Upper lobe of left lung (tissue), 6 donors: ENCODE results near the gene SBSN. TPM values are rescaled to one million over a fixed set of nuclear protein-coding genes. Genes with fewer than 3 reads are reported as not detected.

Source experiments
- ATAC-seq, 2 donors: fragments of 200-7000 bp; cut with Tn5 transposase; one replicate each; pipeline ENCODE4 v1.9.1; 2022; ENCODE audit warnings: mild to moderate bottlenecking in 2 of 2, moderate library complexity in 2 of 2; ENCODE audit not compliant: low FRiP score in 2 of 2
- DNase-seq, 2 donors: peaks; one replicate each; pipeline ENCODE4 v3.0.0-alpha.2; 2019 to 2020
- H3K27ac ChIP-seq, 4 donors: fragments of 200-600 bp; sonication (generic); one replicate each; pipeline ENCODE4 v1.5.1; 2016 to 2019
- H3K27me3 ChIP-seq, 4 donors: fragments of 200-600 bp; sonication (generic); one replicate each; pipeline ENCODE4 v1.5.1; 2017 to 2019
- H3K36me3 ChIP-seq, 4 donors: fragments of 200-600 bp; sonication (generic); one replicate each; pipeline ENCODE4 v1.5.1; 2016 to 2019
- H3K4me1 ChIP-seq, 4 donors: fragments of 200-600 bp; sonication (generic); one replicate each; pipeline ENCODE4 v1.5.1; 2018 to 2019
- H3K4me3 ChIP-seq, 4 donors: fragments of 200-600 bp; sonication (generic); one replicate each; pipeline ENCODE4 v1.5.1; 2017 to 2019; ENCODE audit warnings: mild to moderate bottlenecking in 2 of 4, moderate library complexity in 1 of 4
- H3K9me3 ChIP-seq, 4 donors: fragments of 200-600 bp; sonication (generic); one replicate each; pipeline ENCODE4 v1.5.1; 2018 to 2019
- EP300 ChIP-seq, 4 donors: sonication (generic); formaldehyde crosslinking; IDR thresholded peaks; one replicate each; pipeline ENCODE4 v1.5.1; 2017; ENCODE audit warnings: antibody characterized with exemption in 4 of 4, control low read depth in 2 of 4
- POLR2A ChIP-seq, 4 donors: fragments of 450-650 bp; IDR thresholded peaks; one replicate each; pipeline ENCODE4 v1.5.1; 2016 to 2017; ENCODE audit warnings: antibody characterized with exemption in 4 of 4, mild to moderate bottlenecking in 2 of 4
- POLR2AphosphoS5 ChIP-seq, 2 donors: sonication (generic); formaldehyde crosslinking; IDR thresholded peaks; one replicate each; pipeline ENCODE4 v1.5.1; 2017; ENCODE audit warnings: antibody characterized with exemption in 2 of 2
- WGBS, 2 donors: methylation state at CpG; one replicate each; pipeline ENCODE4 v1.1.5; 2017 to 2018; 5-methylcytosine and 5-hydroxymethylcytosine counted together
- total RNA-seq, 6 donors: library from RNA; depleted of rRNA in 4 of 6; stranded (reverse); fragments of >200 nt in 4 of 6; gene quantifications; one replicate each; pipeline versions ENCODE4 v1.1.0 to v1.2.1, GENCODE V29; 2016 to 2021
- TF ChIP-seq, protein P1 (sequence below), 6 experiments: fragments of 450-650 bp in 4 of 6; fragments of 200-600 bp in 2 of 6; sonication (generic) in 2 of 6; IDR thresholded peaks; one replicate each; pipeline ENCODE4 v1.5.1; 2016 to 2019; ENCODE audit warnings: antibody characterized with exemption in 6 of 6
- donor health status: DM: no; HTN: no; CAD: no; lungs with moderate emphysema.
- donor health status: DM: no; HTN: yes; CAD: no; lungs with severe emphysema.

SBSN gene
- total RNA-seq, 6 donors from 2014 or later: not detected

DNA sequence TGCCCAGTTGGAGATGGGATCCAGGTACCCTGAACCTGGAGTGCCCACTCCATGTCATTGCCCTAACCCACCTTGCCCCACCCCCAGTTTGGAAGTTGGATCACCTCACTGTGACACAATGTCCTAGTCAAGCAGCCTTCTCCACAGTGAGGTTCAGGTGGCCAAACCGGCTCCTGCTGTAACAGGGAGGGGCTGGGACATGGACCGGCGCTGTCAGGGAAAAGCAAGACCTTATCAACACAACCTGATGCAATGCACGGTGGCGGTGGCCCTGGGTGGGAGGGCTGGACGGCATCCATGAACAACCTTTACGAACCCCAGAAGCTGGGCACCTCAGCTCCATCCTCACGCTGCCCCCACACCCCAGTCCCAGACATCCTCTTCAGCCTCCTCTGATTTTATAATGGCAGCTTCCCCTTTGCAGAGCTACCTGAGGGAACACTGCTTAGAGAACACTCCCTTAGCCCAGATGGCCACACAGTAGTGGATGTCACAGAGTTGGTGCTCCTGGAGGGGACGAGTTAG, 36.2 kb downstream of the SBSN start:
- no peak overlapping the region for H3K4me3 ChIP-seq
- H3K9me3 ChIP-seq: no peaks in the 10 kb centered on the region
- peaks cover 5 to 8% (median 6%) of the 10 kb centered on the region in 4 donors for H3K4me1 ChIP-seq
- no peak for DNase-seq
- no peak for TF ChIP-seq POLR2AphosphoS5 (IDR thresholded peaks at IDR 0.05)
- TF ChIP-seq, protein P1, sequence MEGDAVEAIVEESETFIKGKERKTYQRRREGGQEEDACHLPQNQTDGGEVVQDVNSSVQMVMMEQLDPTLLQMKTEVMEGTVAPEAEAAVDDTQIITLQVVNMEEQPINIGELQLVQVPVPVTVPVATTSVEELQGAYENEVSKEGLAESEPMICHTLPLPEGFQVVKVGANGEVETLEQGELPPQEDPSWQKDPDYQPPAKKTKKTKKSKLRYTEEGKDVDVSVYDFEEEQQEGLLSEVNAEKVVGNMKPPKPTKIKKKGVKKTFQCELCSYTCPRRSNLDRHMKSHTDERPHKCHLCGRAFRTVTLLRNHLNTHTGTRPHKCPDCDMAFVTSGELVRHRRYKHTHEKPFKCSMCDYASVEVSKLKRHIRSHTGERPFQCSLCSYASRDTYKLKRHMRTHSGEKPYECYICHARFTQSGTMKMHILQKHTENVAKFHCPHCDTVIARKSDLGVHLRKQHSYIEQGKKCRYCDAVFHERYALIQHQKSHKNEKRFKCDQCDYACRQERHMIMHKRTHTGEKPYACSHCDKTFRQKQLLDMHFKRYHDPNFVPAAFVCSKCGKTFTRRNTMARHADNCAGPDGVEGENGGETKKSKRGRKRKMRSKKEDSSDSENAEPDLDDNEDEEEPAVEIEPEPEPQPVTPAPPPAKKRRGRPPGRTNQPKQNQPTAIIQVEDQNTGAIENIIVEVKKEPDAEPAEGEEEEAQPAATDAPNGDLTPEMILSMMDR (IDR thresholded peaks at IDR 0.05): no peak
- TF ChIP-seq POLR2A (IDR thresholded peaks at IDR 0.05): no peak
- no peak for TF ChIP-seq EP300 (IDR thresholded peaks at IDR 0.05)
- WGBS, 2 donors: 80 to 85% methylated on average over 9 of the region's 9 CpGs
- H3K27ac ChIP-seq: no peak overlapping the region
- no peaks in the 10 kb centered on the region for H3K36me3 ChIP-seq
- ATAC-seq: no peak
- no peaks in the 10 kb centered on the region for H3K27me3 ChIP-seq

DNA sequence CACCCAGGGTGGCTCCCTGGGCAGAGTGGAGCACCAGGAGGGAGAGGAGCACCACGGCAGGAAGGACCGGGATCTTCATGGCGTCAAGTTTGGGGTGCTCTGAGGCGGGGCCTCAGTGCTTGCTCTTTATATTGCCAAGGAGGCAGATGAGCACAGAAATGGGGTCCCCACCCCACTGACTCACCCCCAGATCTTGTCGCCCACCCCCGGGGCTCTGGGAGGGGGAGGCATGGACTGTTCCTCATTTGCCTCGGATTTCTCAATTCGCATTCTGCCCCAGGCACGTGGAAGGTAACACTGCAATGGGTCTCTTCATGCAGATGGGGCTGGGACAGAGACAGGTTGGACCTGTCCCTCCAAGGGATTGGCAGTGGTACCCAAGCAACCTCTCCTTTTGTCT, 37.7 kb downstream of the SBSN start, which contains the start of gene KRTDAP:
Gene KRTDAP, minus strand, starts transcription at position 101 of the 400 bp plus-strand sequence. Its CDS starts 22 bp downstream, at position 79.
- WGBS, 2 donors: 73 to 85% methylated on average over 9 of the region's 9 CpGs
- no peak for TF ChIP-seq POLR2AphosphoS5 (IDR thresholded peaks at IDR 0.05)
- TF ChIP-seq, protein P1 (IDR thresholded peaks at IDR 0.05): no peak
- no peak for TF ChIP-seq EP300 (IDR thresholded peaks at IDR 0.05)
- no peak for TF ChIP-seq POLR2A (IDR thresholded peaks at IDR 0.05)
- Histone ChIP-seq H3K4me1 (peaks cover 4 to 6% (median 5%) of the 10 kb centered on the region in 4 donors), H3K27ac (no peak within 1 kb of the TSS), H3K9me3 (no peaks in the 10 kb centered on the region), H3K36me3 (no peaks in the 10 kb centered on the region), H3K4me3 (no peak within 1 kb of the TSS), H3K27me3 (no peaks in the 10 kb centered on the region)
- DNase-seq (no peak), ATAC-seq (no peak)

DNA sequence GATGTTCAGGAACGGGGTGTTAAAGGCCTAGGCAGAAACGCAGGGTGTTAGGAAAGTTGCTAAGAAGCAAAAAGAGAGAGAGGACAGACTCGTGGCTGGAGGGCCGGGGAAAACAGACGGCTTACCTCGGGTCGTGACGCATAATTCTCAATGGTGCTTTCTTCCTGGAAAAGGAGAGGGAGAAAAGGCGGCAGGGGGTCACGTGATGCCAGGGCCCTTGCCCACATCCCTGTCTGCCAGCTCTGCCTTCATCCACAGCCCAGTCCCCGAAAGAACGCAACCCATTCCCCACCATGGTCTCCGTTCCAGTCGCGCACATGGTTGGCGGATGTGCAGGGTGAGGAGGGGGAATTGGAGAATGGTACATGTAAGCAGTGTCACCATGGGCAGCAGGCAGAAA, 39.4 kb downstream of the SBSN start:
- Histone ChIP-seq H3K9me3 (no peaks in the 10 kb centered on the region), H3K4me1 (peaks cover 0 to 6% (median 2%) of the 10 kb centered on the region in 4 donors), H3K27ac (no peak overlapping the region), H3K36me3 (no peaks in the 10 kb centered on the region), H3K27me3 (no peaks in the 10 kb centered on the region), H3K4me3 (no peak overlapping the region)
- TF ChIP-seq POLR2A (IDR thresholded peaks at IDR 0.05): no peak
- no peak for TF ChIP-seq EP300 (IDR thresholded peaks at IDR 0.05)
- TF ChIP-seq, protein P1 (IDR thresholded peaks at IDR 0.05): no peak
- TF ChIP-seq POLR2AphosphoS5 (IDR thresholded peaks at IDR 0.05): no peak
- ATAC-seq: no peak
- DNase-seq: no peak
- 90 to 91% methylated on average over 16 of the region's 16 CpGs for WGBS, 2 donors

DNA sequence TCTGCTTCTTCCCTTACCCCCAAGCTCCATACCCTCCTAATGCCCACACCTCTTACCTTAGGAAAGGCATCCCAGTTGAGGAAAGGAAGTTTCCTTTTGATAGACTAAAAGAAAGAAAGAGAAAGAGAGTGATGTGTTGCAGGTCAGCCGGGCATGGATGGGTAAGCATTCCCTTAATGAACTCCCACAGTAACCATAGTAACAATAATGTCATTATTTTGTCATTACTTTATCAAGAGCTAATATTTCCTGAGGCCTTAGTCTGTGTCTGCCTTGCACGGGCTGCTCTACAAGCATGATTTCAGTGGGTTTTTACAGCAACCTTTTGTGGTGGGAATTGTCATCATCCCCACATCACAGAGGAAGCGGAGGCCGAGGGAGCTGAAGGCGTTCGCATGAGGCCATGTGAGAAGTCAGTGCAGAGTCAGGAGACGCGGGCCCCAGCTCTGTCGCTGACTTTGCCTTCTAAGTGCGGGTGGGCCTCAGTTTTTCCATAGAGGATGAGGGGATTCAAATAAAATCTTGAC, 40.4 kb downstream of the SBSN start:
- no peak for DNase-seq
- 86 to 87% methylated on average over 10 of the region's 10 CpGs for WGBS, 2 donors
- no peak for ATAC-seq
- no peaks in the 10 kb centered on the region for H3K9me3 ChIP-seq
- H3K4me1 ChIP-seq: peaks cover 0 to 6% (median 2%) of the 10 kb centered on the region in 4 donors
- no peak overlapping the region for H3K27ac ChIP-seq
- no peak overlapping the region for H3K4me3 ChIP-seq
- no peaks in the 10 kb centered on the region for H3K27me3 ChIP-seq
- no peaks in the 10 kb centered on the region for H3K36me3 ChIP-seq
- TF ChIP-seq POLR2A (IDR thresholded peaks at IDR 0.05) (no peak), EP300 (IDR thresholded peaks at IDR 0.05) (no peak)
- TF ChIP-seq, protein P1 (IDR thresholded peaks at IDR 0.05): no peak

DNA sequence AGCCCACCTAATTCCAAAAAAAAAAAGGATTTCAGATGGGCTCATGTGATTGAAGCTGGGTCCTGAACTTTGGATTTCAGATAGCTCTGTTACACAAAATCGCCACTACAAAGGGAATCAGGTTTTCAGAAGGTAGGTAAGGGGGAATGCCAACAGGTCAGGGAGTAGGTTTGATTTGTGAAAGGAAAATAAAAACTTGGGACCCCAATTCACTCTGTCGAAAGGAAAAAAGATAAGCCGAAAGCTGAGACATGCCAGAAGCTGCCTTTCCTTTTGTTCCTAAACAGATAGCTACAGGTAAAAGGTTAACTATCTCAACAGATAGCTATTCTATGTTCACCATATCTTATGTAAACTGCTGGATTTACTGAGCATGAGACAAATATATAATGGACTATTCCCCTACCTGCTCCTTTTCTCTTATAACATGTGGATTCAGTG, 41.8 kb downstream of the SBSN start:
- no peak for ATAC-seq
- WGBS, 2 donors: 81 to 89% methylated on average over 3 of the region's 3 CpGs
- H3K27me3 ChIP-seq: no peaks in the 10 kb centered on the region
- H3K4me1 ChIP-seq: peaks cover 0 to 6% (median 2%) of the 10 kb centered on the region in 4 donors
- no peak for TF ChIP-seq POLR2AphosphoS5 (IDR thresholded peaks at IDR 0.05)
- TF ChIP-seq, protein P1 (IDR thresholded peaks at IDR 0.05): no peak
- no peak for TF ChIP-seq EP300 (IDR thresholded peaks at IDR 0.05)
- TF ChIP-seq POLR2A (IDR thresholded peaks at IDR 0.05): no peak
- no peaks in the 10 kb centered on the region for H3K36me3 ChIP-seq
- H3K4me3 ChIP-seq: no peak overlapping the region
- no peak overlapping the region for H3K27ac ChIP-seq
- DNase-seq: no peak
- H3K9me3 ChIP-seq: no peaks in the 10 kb centered on the region
